Measurements from ENCODE around the gene PPARD. TPM values are rescaled to one million over a fixed set of nuclear protein-coding genes. Genes with fewer than 3 reads are reported as not detected.

Gene PPARD
- total and polyA plus RNA-seq, 2 of the 13 experiments (the other 11 are each of a cell fraction or from before 2014, with no cell fraction given) = 6.1 to 13.3 TPM

DNA sequence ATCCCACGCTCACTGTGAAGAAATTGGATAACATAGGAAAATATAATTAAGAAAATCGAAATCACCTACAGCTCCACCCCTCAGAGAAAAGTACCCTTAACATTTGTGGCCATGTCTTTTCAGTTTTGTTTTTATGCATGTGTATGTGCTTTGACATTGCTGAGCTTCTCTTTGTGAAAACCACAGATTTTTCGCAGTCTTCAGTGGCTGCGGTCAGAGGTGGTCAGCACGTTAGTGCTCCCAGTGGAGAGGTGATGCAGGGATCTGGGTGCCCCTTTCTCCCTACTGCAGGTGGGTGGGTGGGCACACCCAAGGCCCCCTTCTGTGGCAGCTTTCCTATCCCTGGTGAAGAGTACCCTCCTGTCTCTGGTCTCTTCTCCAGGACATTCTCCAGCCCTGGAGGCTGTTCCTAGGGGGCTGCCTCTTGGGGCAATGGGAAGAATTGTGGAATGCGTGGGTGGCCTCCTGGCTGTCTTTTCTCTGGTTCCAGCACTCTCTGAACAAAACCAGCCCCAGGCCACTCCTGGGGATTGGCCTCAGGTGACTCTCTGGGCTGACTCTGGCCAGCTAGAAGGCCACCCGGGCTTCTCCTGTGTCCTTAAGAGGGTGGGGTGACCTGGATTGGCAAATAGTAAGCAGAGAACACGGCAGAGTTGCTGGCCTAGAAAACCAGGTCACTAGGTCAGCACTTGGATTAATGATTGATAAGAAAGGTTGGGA lies 59.9 kb downstream of the PPARD start (continued):
- TF ChIP-seq, protein P1, sequence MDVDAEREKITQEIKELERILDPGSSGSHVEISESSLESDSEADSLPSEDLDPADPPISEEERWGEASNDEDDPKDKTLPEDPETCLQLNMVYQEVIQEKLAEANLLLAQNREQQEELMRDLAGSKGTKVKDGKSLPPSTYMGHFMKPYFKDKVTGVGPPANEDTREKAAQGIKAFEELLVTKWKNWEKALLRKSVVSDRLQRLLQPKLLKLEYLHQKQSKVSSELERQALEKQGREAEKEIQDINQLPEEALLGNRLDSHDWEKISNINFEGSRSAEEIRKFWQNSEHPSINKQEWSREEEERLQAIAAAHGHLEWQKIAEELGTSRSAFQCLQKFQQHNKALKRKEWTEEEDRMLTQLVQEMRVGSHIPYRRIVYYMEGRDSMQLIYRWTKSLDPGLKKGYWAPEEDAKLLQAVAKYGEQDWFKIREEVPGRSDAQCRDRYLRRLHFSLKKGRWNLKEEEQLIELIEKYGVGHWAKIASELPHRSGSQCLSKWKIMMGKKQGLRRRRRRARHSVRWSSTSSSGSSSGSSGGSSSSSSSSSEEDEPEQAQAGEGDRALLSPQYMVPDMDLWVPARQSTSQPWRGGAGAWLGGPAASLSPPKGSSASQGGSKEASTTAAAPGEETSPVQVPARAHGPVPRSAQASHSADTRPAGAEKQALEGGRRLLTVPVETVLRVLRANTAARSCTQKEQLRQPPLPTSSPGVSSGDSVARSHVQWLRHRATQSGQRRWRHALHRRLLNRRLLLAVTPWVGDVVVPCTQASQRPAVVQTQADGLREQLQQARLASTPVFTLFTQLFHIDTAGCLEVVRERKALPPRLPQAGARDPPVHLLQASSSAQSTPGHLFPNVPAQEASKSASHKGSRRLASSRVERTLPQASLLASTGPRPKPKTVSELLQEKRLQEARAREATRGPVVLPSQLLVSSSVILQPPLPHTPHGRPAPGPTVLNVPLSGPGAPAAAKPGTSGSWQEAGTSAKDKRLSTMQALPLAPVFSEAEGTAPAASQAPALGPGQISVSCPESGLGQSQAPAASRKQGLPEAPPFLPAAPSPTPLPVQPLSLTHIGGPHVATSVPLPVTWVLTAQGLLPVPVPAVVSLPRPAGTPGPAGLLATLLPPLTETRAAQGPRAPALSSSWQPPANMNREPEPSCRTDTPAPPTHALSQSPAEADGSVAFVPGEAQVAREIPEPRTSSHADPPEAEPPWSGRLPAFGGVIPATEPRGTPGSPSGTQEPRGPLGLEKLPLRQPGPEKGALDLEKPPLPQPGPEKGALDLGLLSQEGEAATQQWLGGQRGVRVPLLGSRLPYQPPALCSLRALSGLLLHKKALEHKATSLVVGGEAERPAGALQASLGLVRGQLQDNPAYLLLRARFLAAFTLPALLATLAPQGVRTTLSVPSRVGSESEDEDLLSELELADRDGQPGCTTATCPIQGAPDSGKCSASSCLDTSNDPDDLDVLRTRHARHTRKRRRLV (CRISPR knock-in tag; IDR thresholded peaks at IDR 0.05) = no peak
- no peak for TF ChIP-seq GABPA (IDR thresholded peaks at IDR 0.05; ENCODE audit: low read depth, low read length)
- no peak for TF ChIP-seq GABPA (CRISPR knock-in tag; IDR thresholded peaks at IDR 0.05; ENCODE audit: low read depth)
- TF ChIP-seq, protein P2, sequence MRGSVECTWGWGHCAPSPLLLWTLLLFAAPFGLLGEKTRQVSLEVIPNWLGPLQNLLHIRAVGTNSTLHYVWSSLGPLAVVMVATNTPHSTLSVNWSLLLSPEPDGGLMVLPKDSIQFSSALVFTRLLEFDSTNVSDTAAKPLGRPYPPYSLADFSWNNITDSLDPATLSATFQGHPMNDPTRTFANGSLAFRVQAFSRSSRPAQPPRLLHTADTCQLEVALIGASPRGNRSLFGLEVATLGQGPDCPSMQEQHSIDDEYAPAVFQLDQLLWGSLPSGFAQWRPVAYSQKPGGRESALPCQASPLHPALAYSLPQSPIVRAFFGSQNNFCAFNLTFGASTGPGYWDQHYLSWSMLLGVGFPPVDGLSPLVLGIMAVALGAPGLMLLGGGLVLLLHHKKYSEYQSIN (CRISPR knock-in tag; IDR thresholded peaks at IDR 0.05; ENCODE audit: borderline replicate concordance) = no peak
- TF ChIP-seq ZNF234 (CRISPR knock-in tag; conservative IDR thresholded peaks at IDR 0.05) = no peak
- TF ChIP-seq, protein P3, sequence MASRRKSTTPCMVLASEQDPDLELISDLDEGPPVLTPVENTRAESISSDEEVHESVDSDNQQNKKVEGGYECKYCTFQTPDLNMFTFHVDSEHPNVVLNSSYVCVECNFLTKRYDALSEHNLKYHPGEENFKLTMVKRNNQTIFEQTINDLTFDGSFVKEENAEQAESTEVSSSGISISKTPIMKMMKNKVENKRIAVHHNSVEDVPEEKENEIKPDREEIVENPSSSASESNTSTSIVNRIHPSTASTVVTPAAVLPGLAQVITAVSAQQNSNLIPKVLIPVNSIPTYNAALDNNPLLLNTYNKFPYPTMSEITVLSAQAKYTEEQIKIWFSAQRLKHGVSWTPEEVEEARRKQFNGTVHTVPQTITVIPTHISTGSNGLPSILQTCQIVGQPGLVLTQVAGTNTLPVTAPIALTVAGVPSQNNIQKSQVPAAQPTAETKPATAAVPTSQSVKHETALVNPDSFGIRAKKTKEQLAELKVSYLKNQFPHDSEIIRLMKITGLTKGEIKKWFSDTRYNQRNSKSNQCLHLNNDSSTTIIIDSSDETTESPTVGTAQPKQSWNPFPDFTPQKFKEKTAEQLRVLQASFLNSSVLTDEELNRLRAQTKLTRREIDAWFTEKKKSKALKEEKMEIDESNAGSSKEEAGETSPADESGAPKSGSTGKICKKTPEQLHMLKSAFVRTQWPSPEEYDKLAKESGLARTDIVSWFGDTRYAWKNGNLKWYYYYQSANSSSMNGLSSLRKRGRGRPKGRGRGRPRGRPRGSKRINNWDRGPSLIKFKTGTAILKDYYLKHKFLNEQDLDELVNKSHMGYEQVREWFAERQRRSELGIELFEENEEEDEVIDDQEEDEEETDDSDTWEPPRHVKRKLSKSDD (CRISPR knock-in tag; IDR thresholded peaks at IDR 0.05; ENCODE audit: low read depth) = 0 out of 2 replicates have a peak, but pooled peaks have one; percentile 38
- TF ChIP-seq NCOA2 (CRISPR knock-in tag; IDR thresholded peaks at IDR 0.05) = peak; percentile 61
- TF ChIP-seq ZNF652 (CRISPR knock-in tag; IDR thresholded peaks at IDR 0.05; ENCODE audit: borderline replicate concordance, low read depth) = no peak
- peak; percentile 61; the same call in 1 of the 2 replicates for TF ChIP-seq HNF4A (CRISPR knock-in tag; IDR thresholded peaks at IDR 0.05)
- peak; percentile 67 for TF ChIP-seq ELF3 (CRISPR knock-in tag; IDR thresholded peaks at IDR 0.05)
- 0 out of 2 replicates have a peak, but pooled peaks have one; percentile 53 for TF ChIP-seq RCOR2 (CRISPR knock-in tag; IDR thresholded peaks at IDR 0.05)
- TF ChIP-seq TGIF2 (CRISPR knock-in tag; IDR thresholded peaks at IDR 0.05) = no peak
- TF ChIP-seq BRD4 (CRISPR knock-in tag; IDR thresholded peaks at IDR 0.05) = no peak
- TF ChIP-seq ZNF33B (CRISPR knock-in tag; IDR thresholded peaks at IDR 0.05) = no peak
- no peak for TF ChIP-seq ZNF746 (CRISPR knock-in tag; IDR thresholded peaks at IDR 0.05)
- no peak; the same call in 1 of the 2 replicates for TF ChIP-seq NRL (CRISPR knock-in tag; IDR thresholded peaks at IDR 0.05; ENCODE audit: borderline replicate concordance)
- no peak for TF ChIP-seq ZNF33A (CRISPR knock-in tag; IDR thresholded peaks at IDR 0.05; ENCODE audit: borderline replicate concordance)
- TF ChIP-seq, protein P4, sequence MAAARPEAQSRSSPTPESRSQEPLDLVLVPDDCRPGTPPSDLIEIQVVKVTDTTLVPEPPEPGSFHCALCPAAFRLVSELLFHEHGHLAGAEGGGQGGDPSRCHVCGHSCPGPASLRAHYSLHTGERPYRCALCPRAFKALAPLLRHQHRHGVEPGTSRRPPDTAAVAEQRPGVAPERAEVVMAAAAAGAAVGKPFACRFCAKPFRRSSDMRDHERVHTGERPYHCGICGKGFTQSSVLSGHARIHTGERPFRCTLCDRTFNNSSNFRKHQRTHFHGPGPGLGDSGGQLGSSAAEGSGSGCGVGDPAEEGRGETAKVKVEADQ (CRISPR knock-in tag; IDR thresholded peaks at IDR 0.05; ENCODE audit: borderline replicate concordance) = no peak
- TF ChIP-seq ZNF605 (CRISPR knock-in tag; IDR thresholded peaks at IDR 0.05) = no peak

Measured in HepG2 (cell line).